HG03280 (cell line): Measurements from ENCODE around the gene SCAI.

ENCODE experiments used
- ATAC-seq: cut with Tn5 transposase; IDR thresholded peaks from one replicate; pipeline ENCODE4 v1.9.1; 2021; ENCODE audit warnings: mild to moderate bottlenecking, moderate library complexity; ENCODE audit not compliant: unreplicated experiment

SCAI gene

DNA sequence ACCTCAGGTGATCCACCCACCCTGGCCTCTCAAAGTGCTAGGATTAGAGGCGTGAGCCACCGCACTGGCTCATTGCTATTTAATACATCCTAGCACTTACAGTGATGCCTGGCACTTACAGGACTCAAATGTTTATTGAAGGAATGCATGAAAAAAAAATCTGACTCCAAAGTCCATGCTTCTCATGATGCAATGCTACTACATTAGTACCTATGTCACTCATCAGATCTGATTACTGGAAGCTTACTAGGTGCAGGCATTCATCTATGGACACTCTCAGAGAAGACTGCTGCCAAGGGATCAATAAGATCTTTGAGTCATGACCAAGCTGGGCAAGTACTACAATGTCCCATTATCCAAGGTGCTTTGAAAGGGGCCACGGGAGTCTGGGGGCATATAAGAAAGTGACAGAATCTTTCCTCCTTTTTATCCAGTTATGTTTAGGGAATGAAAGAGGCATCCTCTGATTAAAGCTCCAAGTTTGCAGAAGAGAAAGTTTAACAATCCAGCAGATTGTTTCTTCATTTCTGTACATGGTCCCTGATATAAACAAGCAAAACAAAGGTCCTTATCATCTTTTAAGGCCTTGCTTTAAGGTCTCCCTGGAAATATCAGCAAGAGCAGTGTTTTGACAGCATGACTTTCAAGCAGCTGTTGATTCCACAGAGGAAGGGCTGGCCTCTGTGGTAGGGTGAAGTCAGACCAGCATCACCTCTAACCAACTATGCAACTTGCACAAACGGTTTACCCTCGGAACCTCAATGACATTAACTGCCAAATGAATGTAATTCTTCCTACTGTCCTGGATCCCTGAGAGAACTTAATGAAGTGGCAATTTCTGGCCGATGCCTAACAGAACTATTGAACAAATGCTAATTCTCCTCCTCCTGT lies 245.5 kb downstream of the SCAI start:
- no peak for ATAC-seq

DNA sequence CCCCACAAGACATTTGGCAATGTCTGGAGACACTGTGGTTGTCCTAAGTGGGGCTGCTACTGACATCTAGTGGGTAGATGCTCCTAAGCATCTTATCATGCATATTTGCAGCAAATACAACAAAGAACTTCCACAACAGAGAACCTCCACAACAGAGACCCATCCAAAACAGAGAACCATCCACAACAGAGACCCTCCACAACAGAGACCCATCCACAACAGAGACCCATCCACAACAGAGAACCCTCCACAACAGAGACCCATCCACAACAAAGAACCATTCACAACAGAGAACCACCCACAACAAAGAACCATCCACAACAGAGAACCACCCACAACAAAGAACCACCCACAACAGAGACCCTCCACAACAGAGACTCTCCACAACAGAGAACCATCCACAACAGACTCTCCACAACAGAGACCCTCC lies 248.6 kb downstream of the SCAI start:
- no peak for ATAC-seq

DNA sequence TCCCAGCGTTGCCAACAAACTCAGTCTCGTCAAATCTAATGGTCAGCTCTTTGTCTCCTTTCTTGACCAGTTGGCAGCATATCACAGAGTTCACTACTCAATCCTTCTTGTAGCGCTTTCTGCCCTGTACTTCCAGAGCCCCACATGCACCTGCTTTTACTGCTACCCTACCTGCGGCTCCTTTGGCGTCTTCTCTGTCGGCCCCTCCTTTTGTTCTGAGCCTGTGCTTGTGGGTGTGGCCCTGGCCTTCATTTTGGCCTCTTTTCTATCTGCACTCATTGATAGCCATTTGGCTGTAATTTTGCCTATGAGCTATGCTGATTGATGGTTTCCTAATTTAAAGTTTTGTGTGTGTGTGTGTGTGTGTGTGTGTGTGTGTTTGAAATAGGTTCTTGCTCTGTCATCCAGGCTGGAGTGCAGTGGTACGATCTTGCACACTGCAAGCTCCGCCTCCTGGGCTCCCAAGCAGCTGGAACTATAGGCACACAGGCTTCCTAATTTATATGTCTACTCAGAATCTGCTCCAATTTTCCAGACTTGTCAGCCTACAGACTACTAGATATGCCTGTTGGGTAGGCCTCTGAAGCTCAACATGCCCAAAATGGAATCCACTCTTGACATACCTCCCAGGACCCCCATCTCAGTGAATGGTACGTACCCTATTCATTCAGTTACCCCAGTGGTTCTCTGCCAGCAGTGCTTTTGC lies 249.1 kb downstream of the SCAI start:
- ATAC-seq: no peak
